Muscle layer of colon (tissue), 2 donors: Measurements from ENCODE around the gene SH3TC1.

Experiments used
- H3K27ac ChIP-seq: one replicate; pipeline ENCODE4 v1.7.0; 2013; ENCODE audit warnings: low read depth, mild to moderate bottlenecking, low read length, moderate library complexity
- H3K27me3 ChIP-seq, 2 donors: one replicate each; pipeline ENCODE4 v1.7.0; 2013; ENCODE audit warnings: low read length in 2 of 2, mild to moderate bottlenecking in 2 of 2; ENCODE audit not compliant: insufficient read depth in 2 of 2, control insufficient read depth in 1 of 2
- H3K36me3 ChIP-seq: one replicate; pipeline ENCODE4 v1.7.0; 2013; ENCODE audit warnings: mild to moderate bottlenecking, low read length; ENCODE audit not compliant: insufficient read depth
- H3K4me1 ChIP-seq: one replicate; pipeline ENCODE4 v1.7.0; 2013; ENCODE audit warnings: mild to moderate bottlenecking, low read length; ENCODE audit not compliant: insufficient read depth
- H3K4me3 ChIP-seq, 2 donors: one replicate each; pipeline ENCODE4 v1.7.0; 2013; ENCODE audit warnings: low read length in 2 of 2, low read depth in 1 of 2, mild to moderate bottlenecking in 1 of 2, moderate library complexity in 1 of 2
- H3K9ac ChIP-seq: one replicate; pipeline ENCODE4 v1.7.0; 2013; ENCODE audit warnings: low read length
- H3K9me3 ChIP-seq: one replicate; pipeline ENCODE4 v1.7.0; 2013; ENCODE audit warnings: mild to moderate bottlenecking, low read length
- donor health status: abdominal sarcoma.
- donor health status: Adenocarcinoma of cecum.

Gene SH3TC1

DNA sequence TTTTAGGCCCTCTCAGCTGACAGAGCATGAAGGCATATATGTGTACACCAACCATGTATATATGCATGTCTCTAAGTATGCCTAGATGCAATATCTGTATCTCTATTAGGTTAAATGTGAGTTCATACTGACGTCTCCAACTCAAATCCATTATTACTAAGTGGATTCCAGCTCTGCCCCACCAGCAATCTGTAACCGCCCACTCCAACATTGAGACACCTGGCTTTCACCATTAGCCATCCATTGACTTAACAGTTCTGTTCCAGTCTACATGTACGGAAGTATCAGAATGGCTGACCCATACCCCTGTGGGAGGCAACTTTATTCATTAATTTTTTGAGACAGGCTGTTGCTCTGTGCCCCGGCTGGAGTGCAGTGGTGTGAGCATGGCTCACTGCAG lies 15.0 kb upstream of the SH3TC1 start:
- Histone ChIP-seq H3K27me3 (peaks cover 0 to 4% of the 10 kb centered on the region in 2 donors), H3K9ac (no peak overlapping the region), H3K9me3 (no peaks in the 10 kb centered on the region), H3K27ac (no peak overlapping the region), H3K36me3 (no peaks in the 10 kb centered on the region), H3K4me3 (no peak overlapping the region), H3K4me1 (no peaks in the 10 kb centered on the region)

DNA sequence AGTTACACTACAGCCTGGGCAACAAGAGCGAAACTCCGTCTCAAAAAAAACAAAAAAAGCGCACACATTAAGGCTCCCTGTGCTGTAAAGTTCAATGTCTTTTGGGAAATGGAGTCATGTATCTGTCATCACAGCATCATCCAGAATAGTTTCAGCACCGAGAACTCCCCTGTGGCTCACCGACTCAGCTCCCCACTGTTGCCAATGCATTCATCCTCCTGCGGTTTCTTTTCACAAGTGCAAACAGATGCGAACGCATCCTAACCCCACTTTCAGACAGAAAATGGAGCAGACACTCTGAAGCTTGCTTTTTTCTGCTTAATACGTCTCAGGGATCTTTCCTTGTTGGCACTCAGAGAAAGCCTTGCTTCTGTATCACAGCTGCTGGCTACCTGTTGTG lies 13.8 kb upstream of the SH3TC1 start:
- Histone ChIP-seq H3K27ac (no peak overlapping the region), H3K4me1 (no peaks in the 10 kb centered on the region), H3K4me3 (no peak overlapping the region)

DNA sequence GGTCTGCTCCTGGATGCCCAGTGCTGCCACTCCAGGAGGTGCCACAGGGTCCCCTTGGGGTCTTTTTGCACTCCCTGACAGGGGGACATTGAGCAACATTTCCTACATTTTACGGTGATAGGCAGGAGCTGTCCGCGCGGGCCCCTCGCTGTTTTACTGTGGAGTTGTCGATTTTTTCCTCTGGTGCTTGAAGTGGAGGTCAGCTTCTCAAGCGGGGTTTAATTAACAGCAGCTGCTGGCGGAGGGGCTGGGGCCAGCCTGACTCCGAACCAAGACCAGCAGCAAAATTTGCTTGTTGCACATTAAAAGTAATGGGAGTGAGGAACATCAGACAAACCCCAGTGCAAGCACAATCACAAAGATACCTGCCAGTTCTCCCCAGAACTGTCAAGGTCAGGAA lies 13.2 kb upstream of the SH3TC1 start:
- H3K27me3 ChIP-seq = peaks cover 0 to 4% of the 10 kb centered on the region in 2 donors
- no peak overlapping the region for H3K9ac ChIP-seq
- no peaks in the 10 kb centered on the region for H3K36me3 ChIP-seq
- H3K9me3 ChIP-seq = no peaks in the 10 kb centered on the region
- no peak overlapping the region for H3K4me3 ChIP-seq
- no peaks in the 10 kb centered on the region for H3K4me1 ChIP-seq
- H3K27ac ChIP-seq = no peak overlapping the region

More for the DNA sequence above, 13.8 kb upstream of the SH3TC1 start:
- no peak overlapping the region for H3K9ac ChIP-seq
- H3K9me3 ChIP-seq = no peaks in the 10 kb centered on the region
- no peaks in the 10 kb centered on the region for H3K36me3 ChIP-seq
- H3K27me3 ChIP-seq = peaks cover 0 to 4% of the 10 kb centered on the region in 2 donors

DNA sequence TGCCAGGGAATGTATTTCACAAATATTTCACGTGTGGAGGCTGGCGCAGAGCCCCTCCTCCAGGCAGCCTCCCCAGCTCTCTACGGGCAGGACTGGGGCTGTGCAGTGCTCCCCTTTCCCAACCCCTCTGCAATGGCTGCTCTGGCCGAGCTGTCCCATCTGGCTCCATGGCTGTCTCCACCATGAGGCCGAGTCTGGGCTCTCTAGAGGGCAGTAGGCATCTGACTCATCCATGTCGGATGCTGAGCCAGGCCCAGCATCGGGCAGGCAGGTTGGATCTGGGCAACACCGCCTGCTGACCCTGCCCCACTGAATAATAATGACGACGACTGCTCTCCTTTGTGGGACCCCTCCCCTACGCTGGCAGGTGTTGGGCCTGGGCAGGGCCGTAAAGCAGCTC lies 11.0 kb upstream of the SH3TC1 start:
- Histone ChIP-seq H3K4me1 (no peaks in the 10 kb centered on the region), H3K4me3 (no peak overlapping the region), H3K9me3 (no peaks in the 10 kb centered on the region), H3K36me3 (no peaks in the 10 kb centered on the region), H3K27ac (no peak overlapping the region), H3K9ac (no peak overlapping the region), H3K27me3 (no peaks in the 10 kb centered on the region)

DNA sequence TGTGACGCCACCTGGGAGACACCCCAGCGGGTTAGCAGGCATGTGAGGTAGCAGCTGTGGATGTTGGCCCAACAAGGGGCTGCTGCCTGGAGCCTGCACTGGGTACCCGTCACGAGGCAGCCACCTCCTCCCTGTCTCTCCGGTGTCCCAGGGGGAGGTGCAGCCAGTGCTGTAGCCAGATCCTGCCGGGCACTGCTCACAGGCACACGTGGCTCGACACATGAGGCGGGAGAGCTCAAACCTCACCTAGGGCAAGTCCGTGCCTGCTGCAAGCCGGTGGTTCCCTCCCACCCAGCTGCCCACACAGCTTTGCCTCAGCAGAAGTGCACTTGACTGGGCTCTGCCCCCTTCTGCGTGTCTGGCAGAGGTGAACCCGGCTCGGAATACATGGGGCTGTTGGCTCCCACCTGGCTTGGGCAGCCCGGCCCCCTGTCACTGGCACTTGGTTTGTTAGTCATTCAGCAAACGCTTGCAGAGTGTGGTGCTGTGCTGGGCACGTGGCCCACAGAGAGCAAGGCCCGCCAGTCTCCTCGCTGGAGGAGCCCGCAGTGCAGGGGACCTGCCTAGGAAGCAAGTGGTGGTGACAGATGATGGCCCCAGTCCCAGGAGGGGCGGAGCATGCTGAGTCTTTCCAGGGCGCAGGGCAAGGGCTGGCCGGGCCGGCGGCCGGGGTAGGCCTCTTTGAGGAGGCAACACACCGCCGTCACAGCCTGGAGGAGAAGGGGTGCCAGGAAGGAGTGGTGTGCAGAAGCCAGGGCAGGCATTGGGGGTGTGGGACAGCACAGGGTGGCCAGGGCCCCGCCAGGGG lies 10.1 kb upstream of the SH3TC1 start:
- Histone ChIP-seq H3K27ac (no peak overlapping the region), H3K4me3 (no peak overlapping the region), H3K4me1 (no peaks in the 10 kb centered on the region), H3K36me3 (no peaks in the 10 kb centered on the region), H3K9ac (no peak overlapping the region), H3K27me3 (no peaks in the 10 kb centered on the region), H3K9me3 (no peaks in the 10 kb centered on the region)

DNA sequence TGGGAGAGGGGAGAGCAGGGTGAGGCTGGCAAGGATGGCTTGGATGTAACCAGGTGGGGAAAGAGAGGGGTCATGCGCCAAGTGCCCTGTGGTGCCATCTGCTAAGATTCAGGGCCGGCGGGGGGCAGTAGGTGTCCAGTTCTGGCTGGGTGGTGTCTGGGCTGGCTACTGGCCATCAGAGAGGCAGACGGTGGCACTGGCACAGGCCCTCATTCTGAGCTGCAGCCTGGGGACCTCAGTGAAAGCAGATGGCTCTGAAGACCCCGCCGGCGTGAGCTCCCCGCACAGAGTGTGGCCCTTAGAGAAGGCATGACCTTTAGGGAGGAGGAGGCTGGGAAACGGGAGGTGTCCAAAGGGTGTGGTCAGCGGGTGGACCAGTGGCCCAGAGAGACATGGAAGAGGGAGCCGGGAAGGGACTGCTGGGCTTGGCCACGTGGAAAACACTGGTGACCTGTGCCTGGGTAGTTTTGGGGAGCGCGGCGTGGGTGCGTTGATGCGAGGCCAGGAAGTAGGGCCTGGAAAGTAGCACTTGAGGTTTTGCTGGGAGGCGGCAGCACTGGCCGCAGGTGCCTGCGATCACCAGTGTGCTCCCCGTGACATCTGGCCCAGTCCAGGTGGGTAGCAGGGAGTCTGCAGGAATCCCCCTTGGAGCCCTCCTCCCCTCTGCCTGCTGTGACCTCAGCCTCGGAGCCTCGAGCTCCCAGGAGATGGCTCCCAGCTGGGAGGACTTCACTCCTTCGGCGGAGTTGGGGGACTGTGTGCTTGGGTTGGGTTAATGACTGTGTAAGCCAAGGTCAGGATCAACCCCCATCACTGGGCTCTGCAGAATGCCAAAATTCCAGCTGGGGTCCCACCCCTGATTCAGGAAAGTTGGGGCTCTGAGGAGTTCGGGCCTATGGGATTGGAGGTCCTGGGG lies 9.3 kb upstream of the SH3TC1 start:
- Histone ChIP-seq H3K9ac (no peak overlapping the region), H3K9me3 (no peaks in the 10 kb centered on the region), H3K27me3 (no peaks in the 10 kb centered on the region), H3K27ac (no peak overlapping the region), H3K4me3 (no peak overlapping the region), H3K4me1 (no peaks in the 10 kb centered on the region), H3K36me3 (no peaks in the 10 kb centered on the region)

DNA sequence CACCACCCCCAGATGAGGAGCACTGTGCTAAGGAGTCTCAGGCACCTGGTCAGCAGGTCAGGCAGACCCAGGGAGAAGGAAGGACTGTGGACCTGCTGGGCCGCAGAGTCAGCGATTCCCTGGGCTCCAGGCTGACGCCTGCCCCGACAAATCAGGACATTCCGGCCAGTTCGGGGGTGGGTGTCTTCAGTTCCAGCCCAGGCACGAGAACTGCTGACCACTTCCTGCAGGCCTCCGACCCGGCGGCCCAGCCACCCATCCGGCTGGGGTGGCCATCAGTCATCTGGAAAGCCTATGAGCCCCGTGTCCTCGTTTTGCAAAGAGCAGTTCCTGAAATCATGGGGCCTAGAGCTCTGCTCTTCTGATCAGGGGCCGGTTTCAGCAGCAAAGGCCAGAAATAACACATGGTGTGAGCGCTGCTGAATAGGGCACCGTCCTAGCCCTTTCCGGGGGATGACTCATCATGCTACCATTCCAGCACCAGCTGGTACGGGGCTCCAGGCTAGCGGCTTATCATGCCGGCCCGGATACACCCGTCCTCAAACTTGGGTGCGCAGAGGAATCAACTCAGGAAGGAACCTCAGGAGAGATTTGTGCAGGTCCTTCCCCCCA lies 7.8 kb upstream of the SH3TC1 start:
- Histone ChIP-seq H3K9ac (no peak overlapping the region), H3K9me3 (no peaks in the 10 kb centered on the region), H3K4me1 (no peaks in the 10 kb centered on the region), H3K27me3 (no peaks in the 10 kb centered on the region), H3K27ac (no peak overlapping the region), H3K36me3 (no peaks in the 10 kb centered on the region), H3K4me3 (no peak overlapping the region)

DNA sequence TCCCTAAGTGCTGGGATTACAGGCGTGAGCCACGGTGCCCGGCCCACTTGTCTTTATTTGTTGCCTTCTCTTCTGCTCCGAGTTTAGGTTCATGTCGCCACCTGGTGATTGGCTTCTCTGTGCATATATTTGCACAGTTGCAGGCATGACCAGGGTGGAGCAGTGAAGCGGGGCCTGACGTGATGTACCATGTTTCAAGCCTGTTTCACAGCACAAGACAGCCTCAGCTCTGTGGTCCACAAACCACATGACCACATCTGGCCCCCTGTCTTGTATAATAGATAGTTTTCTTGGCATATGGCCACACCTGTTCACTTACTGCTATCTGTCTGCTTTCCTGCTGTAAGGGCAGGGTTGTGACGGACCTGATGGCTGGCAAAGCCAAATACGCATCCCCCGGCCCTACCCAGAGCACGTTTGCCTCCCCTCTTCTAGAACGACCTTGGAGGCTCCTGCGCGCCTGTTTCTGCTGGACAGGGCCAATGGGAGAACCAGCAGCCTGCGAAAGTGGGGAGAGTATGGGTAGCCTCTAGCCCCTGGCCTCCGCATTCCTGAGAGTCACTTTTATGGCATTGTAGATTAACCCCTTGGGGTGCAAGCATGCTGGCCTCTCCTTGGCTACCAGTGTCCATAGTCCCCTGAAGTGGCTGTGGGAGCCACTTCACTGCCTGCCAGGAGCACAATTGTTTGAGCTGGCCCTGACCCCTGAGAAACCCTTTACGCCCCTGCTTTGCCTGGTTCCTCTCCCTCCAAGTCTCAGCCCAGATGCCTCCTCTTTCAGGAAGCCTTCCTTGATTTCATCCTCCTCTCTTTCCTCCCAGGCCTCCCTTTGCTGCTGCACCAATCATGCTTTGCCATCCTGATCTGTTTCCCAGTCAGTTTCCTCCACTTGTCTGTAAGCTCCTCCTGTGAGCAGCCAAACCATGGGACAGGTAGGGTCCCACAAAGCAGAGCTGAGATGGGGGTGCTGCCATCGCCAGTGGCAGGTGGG lies 6.0 kb upstream of the SH3TC1 start:
- H3K27ac ChIP-seq = no peak overlapping the region
- H3K9ac ChIP-seq = no peak overlapping the region
- H3K27me3 ChIP-seq = no peaks in the 10 kb centered on the region
- no peaks in the 10 kb centered on the region for H3K9me3 ChIP-seq
- no peak overlapping the region for H3K4me3 ChIP-seq
- H3K36me3 ChIP-seq = no peaks in the 10 kb centered on the region
- H3K4me1 ChIP-seq = no peaks in the 10 kb centered on the region

DNA sequence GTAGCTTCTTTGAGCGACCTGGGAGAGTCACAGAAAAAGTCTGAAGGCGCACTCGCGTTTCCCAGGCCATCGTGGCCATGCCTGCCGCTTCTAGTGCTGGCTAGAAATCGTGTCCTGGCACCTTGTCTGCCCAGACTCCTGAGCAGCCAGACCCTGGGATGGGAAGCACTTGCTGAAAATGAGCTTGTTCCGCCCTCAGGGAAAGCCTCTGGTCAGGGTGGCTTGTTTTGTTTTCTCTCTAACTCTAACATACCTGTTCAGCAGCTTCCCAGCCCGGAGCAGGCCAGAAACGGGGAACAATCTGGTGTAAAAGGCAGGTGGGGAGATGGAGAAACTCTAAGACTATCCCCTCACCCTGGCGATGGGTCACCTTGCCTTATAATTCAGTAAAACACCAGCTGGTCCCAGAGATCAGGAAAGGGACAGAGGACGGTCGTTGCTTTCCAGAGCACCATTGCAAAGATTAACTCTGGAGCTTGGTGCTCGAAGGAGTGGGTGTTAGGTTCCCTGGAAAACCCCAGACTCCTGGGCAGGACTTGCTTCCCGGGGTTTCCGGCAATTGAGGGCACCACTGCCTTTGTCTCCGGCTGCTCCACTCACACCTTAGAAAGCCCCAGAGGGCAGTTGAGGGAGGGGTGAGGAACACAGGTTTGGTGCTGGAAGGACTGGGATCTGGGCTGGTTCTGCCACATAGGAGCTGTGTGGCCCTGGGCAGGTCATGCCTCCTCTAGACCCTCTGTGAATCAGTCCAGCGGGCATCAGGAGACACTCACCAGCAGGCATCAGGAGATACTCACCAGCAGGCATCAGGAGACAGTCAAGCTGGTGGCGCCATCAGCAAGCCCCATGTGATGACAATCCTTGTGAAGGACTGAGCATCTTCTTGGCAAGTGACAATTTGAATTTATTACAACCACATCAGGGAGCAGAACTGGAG lies 4.5 kb upstream of the SH3TC1 start:
- no peak overlapping the region for H3K4me3 ChIP-seq
- no peak overlapping the region for H3K9ac ChIP-seq
- no peaks in the 10 kb centered on the region for H3K27me3 ChIP-seq
- no peaks in the 10 kb centered on the region for H3K4me1 ChIP-seq
- H3K27ac ChIP-seq = no peak overlapping the region
- H3K9me3 ChIP-seq = no peaks in the 10 kb centered on the region
- no peaks in the 10 kb centered on the region for H3K36me3 ChIP-seq

DNA sequence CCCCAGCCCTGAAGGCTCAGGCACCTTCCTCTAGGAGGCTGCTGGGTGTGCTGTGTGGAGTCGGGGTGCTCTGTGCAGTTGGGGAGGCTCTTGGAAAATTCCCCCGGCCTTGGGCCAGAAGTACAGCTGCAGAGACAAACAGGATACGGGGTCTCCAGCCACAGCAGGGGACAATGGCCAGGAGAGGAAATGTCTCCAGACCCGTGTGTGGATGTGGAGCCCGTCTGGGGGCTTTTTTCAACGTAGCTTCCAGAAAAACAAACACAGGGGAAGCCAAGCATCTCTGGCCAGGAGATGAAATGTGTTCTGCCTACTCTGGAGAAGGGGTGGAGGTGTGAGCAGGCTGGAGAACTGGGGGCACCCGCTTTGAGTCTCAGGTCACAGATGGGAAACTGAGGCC lies 3.7 kb upstream of the SH3TC1 start:
- H3K4me3 ChIP-seq = no peak overlapping the region
- no peaks in the 10 kb centered on the region for H3K4me1 ChIP-seq
- no peak overlapping the region for H3K9ac ChIP-seq
- H3K27ac ChIP-seq = no peak overlapping the region
- H3K9me3 ChIP-seq = no peaks in the 10 kb centered on the region
- no peaks in the 10 kb centered on the region for H3K36me3 ChIP-seq
- H3K27me3 ChIP-seq = peaks cover 0 to 3% of the 10 kb centered on the region in 2 donors
